GM20000 (cell line): ENCODE data around the gene DPRX.

Source experiments
- DNase-seq: peaks from one replicate; pipeline ENCODE4 v3.0.0; 2012; ENCODE audit warnings: low spot score
- CTCF ChIP-seq: IDR thresholded peaks from 2 replicates; pipeline ENCODE4 v1.5.1; 2012; ENCODE audit warnings: mild to moderate bottlenecking, control low read depth; ENCODE audit errors: extremely low read depth, missing control alignments

The DPRX gene

GRCh38 chr19:53631949-53632407 lies at the start of gene DPRX:
DPRX (plus strand) TSS chr19:53631999; CDS start chr19:53632107, 108 bp downstream.
- no peak for TF ChIP-seq CTCF
- no peak for DNase-seq

- no peak for DNase-seq
- TF ChIP-seq CTCF = no peak
These were observed 48.6 kb upstream of the DPRX start for GRCh38 chr19:53583181-53583580.

GRCh38 chr19:53586277-53586691 lies 45.5 kb upstream of the DPRX start:
- no peak for DNase-seq
- TF ChIP-seq CTCF = no peak

- DNase-seq = no peak
- no peak for TF ChIP-seq CTCF
These were observed 36.8 kb upstream of the DPRX start for GRCh38 chr19:53594811-53595509.

- no peak for DNase-seq
- TF ChIP-seq CTCF = no peak
These were observed 36.3 kb upstream of the DPRX start for GRCh38 chr19:53595510-53595867.

GRCh38 chr19:53596056-53596455 lies 35.7 kb upstream of the DPRX start:
- no peak for DNase-seq
- no peak for TF ChIP-seq CTCF

GRCh38 chr19:53597023-53597422 lies 34.8 kb upstream of the DPRX start:
- no peak for TF ChIP-seq CTCF
- no peak for DNase-seq
